HEK293T (cell line): Measurements from ENCODE around the gene MYADML2.

Source experiments
- BHLHE40 ChIP-seq: fragments of 450-650 bp; IDR thresholded peaks from 2 replicates; pipeline ENCODE4 v1.6.1; 2016; ENCODE audit warnings: mild to moderate bottlenecking, moderate library complexity, borderline replicate concordance
- CTBP1 ChIP-seq: fragments of 450-650 bp; IDR thresholded peaks from 2 replicates; pipeline ENCODE4 v1.6.1; 2016; ENCODE audit warnings: borderline replicate concordance
- ELF4 ChIP-seq: fragments of 450-650 bp; IDR thresholded peaks from 2 replicates; pipeline ENCODE4 v1.6.1; 2017; ENCODE audit warnings: antibody characterized with exemption
- FOXA1 ChIP-seq: fragments of 450-650 bp; IDR thresholded peaks from 2 replicates; pipeline ENCODE4 v1.6.1; 2016; ENCODE audit warnings: mild to moderate bottlenecking
- FOXM1 ChIP-seq: fragments of 450-650 bp; IDR thresholded peaks from 2 replicates; pipeline ENCODE4 v1.6.1; 2017; ENCODE audit warnings: mild to moderate bottlenecking, borderline replicate concordance
- HDGF ChIP-seq: fragments of 450-650 bp; IDR thresholded peaks from 2 replicates; pipeline ENCODE4 v1.6.1; 2017; ENCODE audit warnings: antibody characterized with exemption, borderline replicate concordance
- L3MBTL2 ChIP-seq: fragments of 450-650 bp; conservative IDR thresholded peaks from 2 replicates; pipeline ENCODE4 v1.6.1; 2016; ENCODE audit warnings: mild to moderate bottlenecking
- NFRKB ChIP-seq: fragments of 450-650 bp; IDR thresholded peaks from 2 replicates; pipeline ENCODE4 v1.6.1; 2016; ENCODE audit warnings: mild to moderate bottlenecking, moderate library complexity
- SP1 ChIP-seq: fragments of 450-650 bp; IDR thresholded peaks from 2 replicates; pipeline ENCODE4 v1.6.1; 2017
- SUZ12 ChIP-seq: fragments of 450-650 bp; IDR thresholded peaks from 2 replicates; pipeline ENCODE4 v1.6.1; 2016; ENCODE audit warnings: mild to moderate bottlenecking
- TARDBP ChIP-seq: fragments of 450-650 bp; IDR thresholded peaks from 2 replicates; pipeline ENCODE4 v1.6.1; 2016
- ZNF384 ChIP-seq: fragments of 450-650 bp; IDR thresholded peaks from 2 replicates; pipeline ENCODE4 v1.6.1; 2016
- TF ChIP-seq, protein P1 (sequence below): fragments of 450-650 bp; IDR thresholded peaks from 2 replicates; pipeline ENCODE4 v1.6.1; 2016

DNA sequence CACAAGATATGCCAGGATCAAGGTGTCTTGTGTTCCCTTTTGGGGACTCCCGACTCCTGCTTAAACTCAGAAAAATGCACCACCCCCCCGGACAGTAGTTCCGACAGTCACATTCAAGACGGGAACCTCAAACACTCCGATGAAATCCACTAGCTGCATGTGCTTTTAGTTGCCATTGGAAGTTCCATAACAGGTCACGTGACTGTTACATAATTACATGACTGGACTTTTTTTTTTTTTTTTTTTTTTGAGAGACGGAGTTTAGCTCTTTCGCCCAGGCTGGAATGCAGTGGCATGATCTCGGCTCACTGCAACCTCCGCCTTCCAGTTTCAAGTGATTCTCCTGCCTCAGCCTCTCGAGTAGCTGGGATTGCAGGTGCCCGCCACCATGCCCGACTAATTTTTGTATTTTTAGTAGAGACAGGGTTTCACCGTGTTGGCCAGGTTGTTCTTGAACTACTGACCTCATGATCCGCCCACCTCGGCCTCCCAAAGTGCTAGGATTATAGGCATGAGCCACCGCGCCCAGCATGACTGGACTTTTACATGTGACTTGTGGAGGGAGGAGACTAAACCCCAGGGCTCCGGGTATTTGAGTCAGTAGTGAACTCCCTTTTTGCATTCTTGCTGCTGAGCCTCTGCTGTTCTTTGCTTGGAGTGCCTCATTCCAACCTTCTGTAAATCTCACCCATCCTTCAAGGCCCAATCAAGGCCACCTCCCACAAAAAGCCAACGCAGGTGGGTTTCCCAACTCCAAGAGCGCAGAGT lies 30.6 kb downstream of the MYADML2 start:
- TF ChIP-seq FOXM1: no peak
- no peak for TF ChIP-seq CTBP1
- TF ChIP-seq ELF4: no peak
- no peak for TF ChIP-seq BHLHE40
- TF ChIP-seq SUZ12: no peak
- no peak for TF ChIP-seq NFRKB
- TF ChIP-seq L3MBTL2: no peak; the same call in 1 of the 2 replicates
- TF ChIP-seq TARDBP: no peak
- TF ChIP-seq SP1: no peak
- TF ChIP-seq ZNF384: no peak; the same call in 1 of the 2 replicates
- no peak for TF ChIP-seq HDGF
- TF ChIP-seq, protein P1, sequence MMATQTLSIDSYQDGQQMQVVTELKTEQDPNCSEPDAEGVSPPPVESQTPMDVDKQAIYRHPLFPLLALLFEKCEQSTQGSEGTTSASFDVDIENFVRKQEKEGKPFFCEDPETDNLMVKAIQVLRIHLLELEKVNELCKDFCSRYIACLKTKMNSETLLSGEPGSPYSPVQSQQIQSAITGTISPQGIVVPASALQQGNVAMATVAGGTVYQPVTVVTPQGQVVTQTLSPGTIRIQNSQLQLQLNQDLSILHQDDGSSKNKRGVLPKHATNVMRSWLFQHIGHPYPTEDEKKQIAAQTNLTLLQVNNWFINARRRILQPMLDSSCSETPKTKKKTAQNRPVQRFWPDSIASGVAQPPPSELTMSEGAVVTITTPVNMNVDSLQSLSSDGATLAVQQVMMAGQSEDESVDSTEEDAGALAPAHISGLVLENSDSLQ: no peak
- no peak for TF ChIP-seq FOXA1
